NOMO-1 (cell line): ENCODE measurements around the gene HEATR1.
"Not testable (repeated sequence)": the region's sequence is repeated elsewhere in the genome, so short reads cannot be mapped to it uniquely, and the experiment has no call there.

ENCODE experiments used
- DNase-seq, 2 experiments: peaks; one replicate each; lab custom pipeline; 2025; ENCODE audit not compliant: unreplicated experiment in 2 of 2; lab: John Stamatoyannopoulos, UW

HEATR1 gene

DNA sequence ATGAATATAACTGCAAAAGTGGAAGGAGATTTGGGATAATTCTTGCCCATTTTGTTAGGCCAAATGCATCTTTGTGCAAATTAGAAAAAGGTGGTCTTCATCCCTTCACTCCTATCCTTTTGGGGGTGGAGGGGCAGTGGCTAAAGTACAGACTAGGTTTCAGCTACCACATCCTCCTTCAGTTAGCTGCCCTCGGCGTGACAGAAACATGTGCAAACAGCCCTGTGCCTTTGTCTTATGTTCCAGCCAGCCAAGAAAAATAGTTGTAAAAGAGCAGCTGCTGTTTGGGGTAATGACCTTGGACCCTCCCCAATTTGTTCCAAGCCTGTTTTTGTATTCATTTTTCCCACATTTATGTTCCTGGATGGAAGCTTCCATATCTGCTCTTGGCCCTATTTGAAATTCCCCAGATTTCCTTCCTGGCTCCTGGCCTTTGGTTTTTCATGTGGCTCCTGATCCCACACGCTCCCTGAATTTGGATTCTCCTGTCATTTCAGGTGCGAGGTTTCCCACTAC is 88.8 kb downstream of the HEATR1 start:
- DNase-seq: no peak

DNA sequence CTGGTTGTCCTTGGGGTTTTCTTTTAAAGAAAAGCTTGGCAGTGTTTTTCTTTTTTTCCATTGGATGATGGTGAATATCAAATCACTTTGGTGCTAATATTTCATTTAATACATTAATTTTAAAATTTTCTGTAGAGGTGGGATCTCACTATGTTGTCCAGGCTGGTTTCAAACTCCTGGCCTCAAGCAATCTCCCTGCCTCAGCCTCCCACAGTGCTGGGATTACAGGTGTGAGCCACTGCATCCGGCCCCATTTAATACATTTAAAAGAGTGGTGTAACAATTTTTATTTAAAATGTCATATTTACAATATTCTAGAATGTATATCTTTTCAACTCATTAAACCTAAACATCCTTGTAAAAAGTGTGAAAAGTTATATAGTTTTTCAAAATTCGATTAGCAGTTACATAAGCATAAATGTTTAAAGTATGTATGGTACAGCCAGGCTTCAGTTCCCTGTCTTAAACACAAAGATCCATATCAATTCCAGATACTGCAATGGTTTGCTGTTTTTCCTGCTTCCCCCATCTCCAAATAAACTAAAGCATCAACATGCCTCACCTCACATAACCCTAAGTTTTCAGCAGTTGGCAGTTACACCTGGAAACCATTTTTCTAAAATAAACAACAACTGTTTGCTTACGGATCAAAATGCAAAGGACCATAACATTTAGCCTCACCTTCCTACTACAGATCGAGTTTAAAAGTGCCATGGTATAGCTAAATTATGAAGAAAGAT is 89.4 kb downstream of the HEATR1 start:
- no peak for DNase-seq

DNA sequence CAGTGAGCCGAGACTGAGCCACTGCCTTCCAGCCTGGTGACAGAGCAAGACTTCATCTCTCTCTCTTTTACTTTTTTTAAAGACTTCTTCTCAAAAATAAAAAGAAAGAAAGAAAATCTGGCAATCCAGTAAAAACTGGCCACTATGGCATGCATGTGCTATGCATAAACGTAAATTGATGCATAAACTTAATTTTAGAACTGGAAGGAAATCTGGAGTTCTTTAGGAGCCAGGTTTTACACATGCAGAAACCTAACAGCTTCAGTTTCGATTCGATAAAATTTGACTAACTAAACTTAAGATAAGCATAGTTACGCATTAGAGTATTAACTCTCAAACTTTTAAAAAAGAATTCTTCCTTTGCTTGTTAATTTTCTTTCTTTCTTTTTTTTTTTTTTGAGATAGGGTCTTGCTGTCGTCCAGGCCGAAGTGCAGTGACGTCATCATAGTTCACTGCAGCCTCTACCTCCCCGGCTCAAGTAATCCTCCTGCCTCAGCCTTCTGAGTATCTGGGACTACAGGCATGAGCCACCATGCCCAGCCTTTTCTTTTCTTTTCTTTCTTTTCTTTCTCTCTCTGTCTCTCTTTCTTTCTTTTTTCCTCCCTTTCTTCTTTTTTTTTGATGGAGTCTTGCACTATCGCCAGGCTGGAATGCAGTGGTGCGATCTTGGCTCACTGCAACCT is 92.4 kb downstream of the HEATR1 start:
- DNase-seq: no peak

DNA sequence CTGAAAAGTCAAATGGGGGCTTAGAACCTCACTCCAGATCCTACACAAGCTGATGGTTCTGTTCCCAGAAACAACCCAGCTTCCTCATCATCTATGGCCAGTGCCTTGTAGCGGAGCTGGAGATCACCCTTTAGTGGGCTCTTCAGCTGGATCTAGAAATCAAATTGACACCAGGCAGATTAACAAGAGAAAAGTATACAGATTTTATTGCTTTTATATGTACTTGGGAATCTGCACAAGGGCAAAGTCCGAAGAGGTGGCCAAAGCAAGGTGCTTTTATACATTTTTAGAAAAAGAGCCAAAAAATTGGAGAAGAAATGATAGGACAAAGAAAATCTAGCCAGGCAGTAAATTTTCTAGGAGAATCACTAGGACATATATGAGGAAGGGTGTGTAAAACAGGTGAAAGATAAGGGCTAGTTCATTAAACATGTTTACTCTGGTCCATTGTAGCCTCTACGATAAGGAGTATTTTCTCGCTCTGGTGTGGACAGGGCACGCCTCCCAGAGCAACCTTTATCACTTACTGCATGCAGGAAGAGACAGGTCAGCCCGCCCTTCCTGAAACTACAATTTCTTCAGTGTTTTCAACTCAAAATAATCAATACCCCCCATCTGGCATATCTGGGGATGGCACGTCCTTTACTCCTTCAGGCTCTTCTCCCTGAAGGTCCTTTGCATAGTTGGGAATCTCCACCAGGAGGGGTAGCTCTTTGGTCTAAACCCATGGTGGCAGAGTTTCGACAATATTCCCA is 94.5 kb downstream of the HEATR1 start:
- no peak for DNase-seq

DNA sequence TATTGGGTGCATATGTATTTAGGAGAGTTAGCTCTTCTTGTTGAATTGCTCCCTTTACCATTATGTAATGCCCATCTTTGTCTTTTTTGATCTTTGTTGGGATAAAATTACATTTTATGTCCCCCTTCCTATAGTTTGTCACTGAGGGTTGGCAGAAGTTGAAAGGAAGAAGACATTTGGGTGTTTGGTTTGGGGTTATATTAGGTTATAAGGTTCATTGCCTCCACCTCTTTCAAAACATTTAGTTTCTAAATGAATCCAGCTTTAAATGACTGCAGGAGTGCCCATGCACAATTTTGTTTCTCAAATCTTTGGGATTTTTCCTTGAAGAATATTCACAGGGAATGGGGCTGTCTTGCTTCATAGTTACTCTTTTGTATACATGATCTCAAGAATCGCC is 95.1 kb downstream of the HEATR1 start:
- no peak for DNase-seq

DNA sequence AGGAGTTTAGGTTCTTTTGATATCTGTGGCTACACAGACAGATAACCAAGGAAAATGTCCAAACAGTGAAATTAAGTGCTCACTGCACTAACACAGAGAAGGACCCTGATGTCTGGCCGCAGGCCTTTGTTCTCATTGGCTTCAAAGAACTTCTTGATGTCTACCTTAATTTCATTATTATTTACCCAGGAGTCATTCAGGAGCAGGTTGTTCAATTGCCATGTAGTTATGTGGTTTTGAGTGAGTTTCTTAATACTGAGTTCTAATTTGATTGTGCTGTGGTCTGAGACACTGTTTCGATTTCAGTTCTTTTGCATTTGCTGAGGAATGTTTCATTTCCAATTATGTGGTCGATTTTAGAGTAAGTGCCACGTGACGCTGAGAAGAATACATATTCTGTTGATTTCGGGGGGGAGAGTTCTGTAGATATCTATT is 95.7 kb downstream of the HEATR1 start:
- DNase-seq: peak in 1 of 2 experiments; percentile 2

DNA sequence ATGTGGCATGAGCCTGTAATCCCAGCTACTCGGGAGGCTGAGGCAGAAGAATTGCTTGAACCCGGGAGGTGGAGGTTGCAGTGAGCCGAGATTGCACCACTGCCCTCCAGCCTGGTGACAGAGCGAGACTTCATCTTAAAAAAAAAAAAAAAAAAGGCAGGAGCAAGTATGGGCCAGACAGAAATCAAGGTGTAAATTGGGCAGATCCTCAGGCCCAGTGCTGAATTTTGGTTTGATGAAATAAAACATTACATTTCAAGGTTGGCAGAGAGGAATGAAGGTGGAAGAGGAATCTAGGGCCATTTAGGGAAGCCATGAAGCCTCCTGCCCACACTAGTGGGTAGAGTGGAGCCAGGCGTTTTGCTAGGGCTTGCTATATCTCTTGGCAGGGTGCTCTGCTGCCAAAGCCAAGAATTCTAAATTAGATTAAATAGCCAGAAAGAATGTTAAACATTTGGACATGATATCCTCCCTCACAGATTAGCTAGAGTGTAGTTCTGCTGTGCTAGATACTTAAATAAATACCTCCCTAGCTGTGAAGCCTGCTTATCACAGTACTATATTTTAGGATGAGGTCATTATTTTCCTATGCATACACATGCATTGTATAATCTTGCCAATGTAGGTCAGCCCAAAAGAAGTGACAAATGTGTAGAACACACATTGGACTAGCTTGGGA is 97.2 kb downstream of the HEATR1 start:
- no peak for DNase-seq

DNA sequence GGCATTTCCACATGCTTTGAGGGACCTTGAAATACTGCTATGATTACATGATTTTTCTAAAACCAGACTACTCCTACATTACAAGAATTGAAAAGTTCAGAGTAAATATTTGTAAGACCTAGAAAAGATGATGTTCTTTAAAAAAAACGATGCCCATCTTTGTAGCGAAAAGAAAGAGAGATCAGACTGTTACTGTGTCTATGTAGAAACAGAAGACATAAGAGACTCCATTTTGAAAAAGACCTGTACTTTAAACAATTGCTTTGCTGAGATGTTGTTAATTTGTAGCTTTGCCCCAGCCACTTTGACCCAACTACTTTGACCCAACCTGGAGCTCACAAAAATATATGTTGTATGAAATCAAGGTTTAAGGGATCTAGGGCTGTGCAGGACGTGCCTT is 100.0 kb downstream of the HEATR1 start:
- DNase-seq: not testable (repeated sequence)

DNA sequence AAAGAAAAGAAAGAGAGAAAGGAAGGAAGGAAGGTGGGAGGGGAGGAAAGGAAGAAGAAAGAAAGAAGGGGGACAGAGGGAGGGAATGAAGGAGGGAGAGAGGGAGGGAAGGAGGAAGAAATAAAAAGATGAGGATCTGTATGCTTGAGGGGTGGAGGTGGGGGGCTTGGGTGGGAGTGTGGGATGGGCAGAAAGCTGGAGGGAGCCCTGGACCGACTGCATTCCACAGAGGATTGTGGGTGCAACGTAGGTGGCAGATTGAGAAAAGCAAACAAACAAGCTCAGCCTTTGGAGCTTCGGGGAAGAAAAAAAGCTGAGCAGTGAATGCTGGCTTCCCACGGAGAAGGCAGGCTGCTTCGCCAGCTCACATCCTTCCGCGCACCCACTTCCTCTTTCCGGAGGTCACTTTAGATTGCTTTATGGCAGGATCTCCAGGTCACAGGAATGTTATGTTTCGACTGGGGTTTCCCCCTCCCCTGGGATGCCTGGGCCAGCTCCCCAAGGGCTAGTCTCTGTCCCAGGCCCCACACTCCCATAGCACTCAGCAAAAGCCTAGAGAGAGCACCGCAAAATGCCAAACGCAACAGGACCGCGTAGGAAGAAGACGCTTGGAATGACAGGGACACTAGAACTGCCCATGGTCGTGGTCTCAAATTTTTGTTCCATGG is 101.2 kb downstream of the HEATR1 start:
- DNase-seq: peak; percentile 45 to 51

DNA sequence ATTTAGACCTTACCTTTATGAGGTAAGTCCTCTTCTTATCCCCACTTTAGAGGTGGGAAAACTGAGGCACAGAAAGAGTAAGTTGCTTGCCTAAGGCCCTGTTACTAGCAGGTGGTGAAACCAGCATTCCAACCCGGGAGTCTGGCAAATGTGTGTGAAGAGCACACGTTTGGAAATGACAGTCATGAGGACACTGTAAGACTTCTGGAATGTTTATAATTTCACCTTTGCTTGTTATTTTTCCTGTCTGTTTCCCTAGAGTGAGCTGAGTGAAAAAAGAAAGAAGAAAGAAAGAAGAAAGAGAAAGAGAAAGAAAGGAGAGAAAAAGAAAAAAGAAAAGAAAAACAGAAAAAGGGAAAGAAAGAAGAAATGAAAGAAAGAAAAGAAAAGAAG is 101.7 kb downstream of the HEATR1 start:
- no peak for DNase-seq

DNA sequence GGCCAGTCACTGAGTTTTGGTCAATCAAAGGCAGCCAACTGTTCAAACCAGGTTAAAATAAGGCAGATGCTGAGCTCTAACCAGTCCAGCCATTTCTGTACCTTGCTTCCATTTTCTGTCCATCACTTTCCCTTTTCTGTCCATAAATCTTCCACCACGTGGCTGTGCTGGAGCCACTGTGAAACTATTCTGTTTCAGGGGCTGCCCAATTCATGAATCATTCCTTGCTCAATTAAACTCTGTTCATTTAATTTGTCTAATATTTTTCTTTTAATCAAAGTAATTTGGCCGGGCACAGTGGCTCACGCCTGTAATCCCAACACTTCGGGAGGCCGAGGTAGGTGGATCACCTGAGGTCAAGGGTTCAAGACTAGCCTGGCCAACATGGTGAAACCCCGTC is 103.2 kb downstream of the HEATR1 start:
- DNase-seq: no peak
